ENCODE data around the gene KLHL24. TPM values are rescaled to one million over a fixed set of nuclear protein-coding genes. Genes with fewer than 3 reads are reported as not detected.
"Not testable (repeated sequence)": the region's sequence is repeated elsewhere in the genome, so short reads cannot be mapped to it uniquely, and the experiment has no call there.

Gene KLHL24
- total RNA-seq, 1 donor from 2014 or later = 82.8 TPM

- Histone ChIP-seq H3K27me3 (no peaks in the 10 kb centered on the region), H3K4me1 (no peaks in the 10 kb centered on the region), H3K27ac (no peak overlapping the region), H3K36me3 (no peaks in the 10 kb centered on the region), H3K4me3 (no peak overlapping the region), H3K9me3 (no peaks in the 10 kb centered on the region)
- DNase-seq (no peak), ATAC-seq (no peak)
- TF ChIP-seq CTCF (IDR thresholded peaks at IDR 0.05) = no peak
- intact Hi-C loops (cut with DNase I) = no loop called here
These were observed 16.4 kb upstream of the KLHL24 start for GRCh38 chr3:183619010-183619409.

GRCh38 chr3:183619624-183620251, 15.7 kb upstream of the KLHL24 start:
- Histone ChIP-seq H3K27ac (no peak overlapping the region), H3K9me3 (no peaks in the 10 kb centered on the region), H3K4me3 (no peak overlapping the region), H3K4me1 (no peaks in the 10 kb centered on the region), H3K36me3 (no peaks in the 10 kb centered on the region), H3K27me3 (no peaks in the 10 kb centered on the region)
- DNase-seq (no peak), ATAC-seq (no peak)
- TF ChIP-seq CTCF (IDR thresholded peaks at IDR 0.05) = no peak
- intact Hi-C loops (cut with DNase I) = no loop called here

- ATAC-seq = no peak
- no peaks in the 10 kb centered on the region for H3K36me3 ChIP-seq
- intact Hi-C loops (cut with DNase I) = no loop called here
These were observed 15.2 kb upstream of the KLHL24 start for GRCh38 chr3:183620252-183620628.

GRCh38 chr3:183622473-183622872, 12.9 kb upstream of the KLHL24 start:
- H3K36me3 ChIP-seq; H3K4me3 ChIP-seq; H3K4me1 ChIP-seq; H3K27me3 ChIP-seq; intact Hi-C loops (cut with DNase I); DNase-seq; H3K9me3 ChIP-seq; H3K27ac ChIP-seq; ATAC-seq: not testable (repeated sequence)

More at GRCh38 chr3:183620252-183620628, 15.2 kb upstream of the KLHL24 start:
- Histone ChIP-seq H3K4me1 (no peaks in the 10 kb centered on the region), H3K4me3 (no peak overlapping the region), H3K27ac (no peak overlapping the region), H3K9me3 (no peaks in the 10 kb centered on the region), H3K27me3 (no peaks in the 10 kb centered on the region)
- DNase-seq = no peak
- no peak for TF ChIP-seq CTCF (IDR thresholded peaks at IDR 0.05)

- H3K27me3 ChIP-seq = no peaks in the 10 kb centered on the region
- DNase-seq = peak; percentile 75
- H3K9me3 ChIP-seq = no peaks in the 10 kb centered on the region
- intact Hi-C loops (cut with DNase I) = no loop called here
- H3K27ac ChIP-seq = peak overlapping the region; percentile 15
- H3K4me3 ChIP-seq = no peak overlapping the region
- peaks cover 7% of the 10 kb centered on the region for H3K4me1 ChIP-seq
- TF ChIP-seq CTCF (IDR thresholded peaks at IDR 0.05) = no peak
- ATAC-seq = peak; percentile 81
- no peaks in the 10 kb centered on the region for H3K36me3 ChIP-seq
These were observed 8.4 kb upstream of the KLHL24 start for GRCh38 chr3:183626877-183627594.

GRCh38 chr3:183629546-183630301, 5.7 kb upstream of the KLHL24 start:
- TF ChIP-seq CTCF (IDR thresholded peaks at IDR 0.05) = no peak
- Histone ChIP-seq H3K27ac (peak overlapping the region; percentile 56), H3K27me3 (no peaks in the 10 kb centered on the region), H3K36me3 (no peaks in the 10 kb centered on the region), H3K9me3 (no peaks in the 10 kb centered on the region), H3K4me1 (peaks cover 9% of the 10 kb centered on the region), H3K4me3 (no peak overlapping the region)
- DNase-seq = no peak
- intact Hi-C loops (cut with DNase I) = no loop called here
- peak; percentile 91 for ATAC-seq

Data from upper lobe of right lung (tissue), 1 donor.